GM21723 (cell line): ENCODE data around the gene PCSK5.
"Not testable (repeated sequence)": the region's sequence is repeated elsewhere in the genome, so short reads cannot be mapped to it uniquely, and the experiment has no call there.

ENCODE experiments used
- ATAC-seq: cut with Tn5 transposase; IDR thresholded peaks from one replicate; pipeline ENCODE4 v1.9.1; 2021; ENCODE audit warnings: mild to moderate bottlenecking, moderate library complexity; ENCODE audit not compliant: unreplicated experiment

PCSK5 gene

DNA sequence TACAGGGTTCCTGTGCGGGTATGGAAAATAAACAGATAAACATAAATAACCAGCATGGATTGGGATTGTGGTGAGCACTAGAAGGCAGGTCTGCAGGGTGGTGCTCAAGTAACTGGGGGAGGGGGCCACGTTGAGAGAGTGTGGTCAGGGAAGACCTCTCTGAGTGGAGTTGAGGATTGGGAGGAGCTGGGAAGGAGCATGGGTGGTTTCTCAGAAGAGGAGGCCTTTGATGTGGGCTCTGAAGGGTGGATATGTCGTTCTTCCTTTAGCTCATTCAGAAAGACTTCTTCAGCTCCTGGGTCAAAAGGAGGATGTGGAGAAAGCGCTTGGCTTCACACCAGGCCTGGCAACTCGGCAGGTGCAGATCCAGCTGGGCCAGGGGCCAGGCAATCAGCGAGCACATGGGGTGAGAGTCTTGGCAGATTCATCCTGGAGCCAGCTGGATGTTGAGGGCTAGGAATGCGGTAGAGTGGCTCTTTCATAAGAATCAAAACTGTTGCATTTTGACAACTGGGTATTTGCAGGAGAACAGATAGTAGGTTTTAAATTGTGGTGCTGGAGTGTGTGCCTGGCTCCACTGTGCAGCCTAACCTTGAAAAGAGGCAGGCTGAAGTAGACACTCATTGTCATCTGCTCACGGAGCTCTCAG, 71.7 kb downstream of the PCSK5 start:
- ATAC-seq: no peak

DNA sequence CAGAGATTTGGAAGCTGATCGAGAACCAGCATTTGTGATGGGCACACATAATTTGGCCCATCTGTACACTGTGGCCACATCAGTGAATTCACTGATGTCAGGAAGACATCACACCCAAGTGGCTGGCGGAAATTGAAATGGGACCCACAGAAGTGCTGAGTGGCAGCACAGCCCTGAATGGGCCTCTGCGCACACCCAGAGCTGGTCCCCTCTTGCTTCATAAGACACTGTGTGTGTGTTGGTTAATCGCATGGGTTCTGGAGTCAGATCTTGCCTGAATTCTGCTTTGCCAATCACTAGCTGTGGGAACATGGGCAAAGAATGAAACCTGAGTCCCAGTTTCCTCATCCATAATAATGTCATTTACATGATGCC, 72.2 kb downstream of the PCSK5 start:
- ATAC-seq: no peak

DNA sequence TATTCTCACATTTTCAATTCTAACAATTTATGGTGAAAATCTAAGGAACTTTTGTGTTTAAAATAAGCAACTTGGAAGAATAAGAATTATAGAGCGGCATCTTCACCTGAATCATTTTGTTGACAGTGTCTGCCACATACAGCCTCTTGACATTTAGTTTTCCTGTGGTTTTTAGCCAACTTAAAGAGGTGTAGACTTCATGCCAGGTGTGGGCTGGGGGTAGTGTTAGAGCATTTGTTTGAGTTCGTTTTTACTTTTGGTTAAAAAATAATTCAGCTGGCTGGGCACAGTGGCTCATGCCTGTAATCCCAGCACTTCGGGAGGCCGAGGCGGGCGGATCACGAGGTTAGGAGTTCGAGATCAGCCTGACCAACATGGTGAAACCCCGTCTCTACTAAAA, 72.8 kb downstream of the PCSK5 start:
- not testable (repeated sequence) for ATAC-seq

- ATAC-seq: no peak
Measured at GRCh38 chr9:75964427-75964826, 74.0 kb downstream of the PCSK5 start.

DNA sequence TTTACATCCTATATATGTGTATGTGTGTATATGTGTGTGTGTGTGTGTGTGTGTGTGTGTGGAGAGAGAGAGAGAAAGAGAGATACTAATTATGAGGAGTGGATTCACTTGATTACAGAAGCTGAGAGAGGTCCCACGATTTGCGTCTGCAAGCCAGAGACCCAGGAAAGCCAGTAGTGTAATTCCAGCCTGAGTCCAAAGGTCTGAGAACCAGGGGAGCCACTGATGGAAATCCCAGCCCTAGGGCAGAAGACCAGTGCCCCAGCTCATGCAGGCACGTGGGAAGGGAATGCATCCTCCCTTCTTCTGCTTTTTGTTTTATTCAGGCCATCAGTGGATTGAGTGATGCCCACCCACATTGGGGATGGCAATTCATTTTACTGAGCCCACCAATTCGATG, 74.8 kb downstream of the PCSK5 start:
- ATAC-seq: no peak

DNA sequence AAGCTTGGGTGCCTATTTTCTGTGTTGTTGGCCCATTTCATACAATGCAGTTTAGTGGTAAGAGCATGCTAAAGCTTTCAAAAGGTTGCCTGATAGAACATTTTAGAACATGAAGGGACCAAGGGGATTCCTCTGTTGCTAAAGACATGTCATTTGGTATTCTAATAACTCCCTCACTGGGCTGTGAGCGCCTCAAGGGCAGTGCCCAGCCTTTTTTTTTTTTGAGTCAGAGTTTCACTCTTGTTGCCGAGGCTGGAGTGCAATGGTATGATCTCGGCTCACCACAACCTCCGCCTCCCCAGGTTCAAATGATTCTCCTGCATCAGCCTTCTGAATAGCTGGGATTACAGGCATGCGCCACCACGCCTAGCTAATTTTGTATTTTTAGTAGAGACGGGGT, 77.1 kb downstream of the PCSK5 start:
- no peak for ATAC-seq

- no peak for ATAC-seq
Measured at GRCh38 chr9:75974016-75974766, 83.7 kb downstream of the PCSK5 start.

GRCh38 chr9:75975071-75975470, 84.6 kb downstream of the PCSK5 start:
- ATAC-seq: no peak

DNA sequence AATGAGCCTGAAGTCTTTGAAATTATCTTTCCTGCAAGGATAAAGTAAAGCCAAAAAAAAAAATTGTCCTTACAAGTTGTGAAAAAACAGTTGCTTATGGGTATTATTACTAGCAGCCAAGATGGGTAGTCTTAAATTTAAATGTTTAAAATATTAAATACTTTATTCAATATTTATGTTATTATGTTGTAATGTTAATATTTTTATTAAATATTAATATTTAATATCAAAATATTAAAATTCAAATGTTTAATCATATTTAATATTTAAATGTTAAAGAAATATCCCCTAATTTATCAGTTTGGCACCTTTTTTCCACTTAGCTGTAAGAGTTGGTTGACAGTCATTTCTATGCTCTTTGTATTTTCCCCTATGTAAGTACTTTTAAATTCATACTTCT, 86.1 kb downstream of the PCSK5 start:
- no peak for ATAC-seq

DNA sequence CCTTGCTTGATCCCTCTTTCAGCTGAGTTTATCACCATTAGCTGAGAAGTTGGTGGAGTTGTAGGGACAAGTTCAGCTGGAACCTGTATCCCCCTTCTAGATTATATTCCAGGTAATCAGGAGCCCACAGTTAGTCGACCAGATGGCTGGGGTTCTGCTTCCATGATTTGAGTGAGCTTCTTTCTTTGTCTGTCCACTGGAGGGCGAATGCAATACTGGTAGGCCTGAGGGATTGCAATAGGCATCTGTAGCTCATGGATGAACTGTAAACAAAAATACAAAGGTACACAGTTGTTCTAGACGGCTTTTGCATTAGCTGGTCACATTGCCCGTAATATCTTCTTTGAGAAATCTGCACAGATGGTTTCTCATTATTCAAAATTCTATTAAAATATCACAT, 88.9 kb downstream of the PCSK5 start:
- ATAC-seq: no peak

DNA sequence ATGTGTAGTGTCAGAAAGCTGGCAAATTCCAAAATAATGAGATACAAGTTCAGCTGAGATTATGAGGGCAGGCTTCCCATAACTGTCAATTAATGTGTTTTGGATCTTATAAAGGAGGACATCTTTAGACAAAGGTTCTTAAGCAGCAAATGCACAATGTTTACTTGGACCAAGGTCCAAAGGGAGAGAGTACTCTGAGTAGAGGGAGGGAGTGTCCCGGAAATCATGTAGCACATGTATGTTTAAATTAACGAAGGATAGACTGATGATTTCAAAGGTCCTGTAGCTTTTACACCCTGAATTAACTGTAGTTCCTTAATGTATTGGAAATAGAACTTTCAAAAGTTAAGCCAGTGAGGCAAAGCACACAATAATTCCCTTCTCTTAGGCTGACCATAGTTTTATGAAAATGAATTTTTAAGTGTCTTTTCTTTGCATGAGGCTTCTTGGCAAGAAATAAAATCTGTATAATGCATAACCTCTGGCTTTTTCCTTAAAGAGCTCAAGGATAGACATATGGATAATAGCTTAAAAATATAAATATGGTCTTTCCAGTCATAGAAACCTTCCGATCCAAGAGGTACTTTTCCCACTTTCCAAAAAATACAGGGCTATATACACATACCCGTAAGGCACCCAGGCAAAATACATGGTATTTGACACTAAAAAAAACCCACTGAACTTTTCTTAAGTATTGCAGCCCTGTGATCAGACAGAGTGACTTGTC, 93.0 kb downstream of the PCSK5 start:
- ATAC-seq: no peak

DNA sequence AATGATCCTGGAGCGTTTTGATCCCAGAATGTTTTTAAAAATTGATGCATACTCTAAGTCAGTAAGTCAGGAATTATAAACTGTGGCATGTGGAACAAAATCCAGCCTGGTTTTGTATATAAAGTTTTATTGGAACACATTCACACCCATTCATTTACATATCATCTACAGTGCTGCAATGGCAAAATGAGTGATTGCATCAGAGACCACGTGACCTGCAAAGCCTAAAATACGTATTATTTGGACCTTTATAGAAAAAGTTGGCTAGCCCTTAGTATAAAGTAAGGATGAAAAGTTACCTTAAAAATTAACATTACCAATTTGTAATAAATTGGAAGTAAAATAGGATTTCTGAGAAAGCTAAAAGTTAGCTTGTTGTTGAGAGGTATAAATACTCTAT, 95.0 kb downstream of the PCSK5 start:
- ATAC-seq: no peak

- ATAC-seq: no peak
Measured at GRCh38 chr9:75988663-75989062, 98.2 kb downstream of the PCSK5 start.

DNA sequence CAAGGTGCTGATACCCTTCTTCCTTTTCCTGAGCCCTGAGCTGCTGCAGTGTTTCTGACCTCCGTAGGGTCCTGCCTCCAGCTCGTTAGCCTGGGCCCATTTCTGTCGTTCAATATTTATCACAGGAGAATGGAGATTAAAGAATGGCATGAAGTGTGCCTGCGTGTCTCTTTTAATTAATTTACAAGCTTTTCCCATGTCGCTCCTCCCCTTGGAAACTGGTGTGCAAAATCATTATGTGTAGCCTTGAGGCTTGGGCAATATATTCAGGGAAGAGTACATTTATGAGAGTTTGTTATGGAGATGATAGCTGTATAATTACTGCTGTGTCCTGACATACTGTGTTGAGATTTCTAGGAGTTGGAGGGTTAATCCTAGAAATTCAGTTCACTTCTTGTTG, 99.7 kb downstream of the PCSK5 start:
- ATAC-seq: no peak

DNA sequence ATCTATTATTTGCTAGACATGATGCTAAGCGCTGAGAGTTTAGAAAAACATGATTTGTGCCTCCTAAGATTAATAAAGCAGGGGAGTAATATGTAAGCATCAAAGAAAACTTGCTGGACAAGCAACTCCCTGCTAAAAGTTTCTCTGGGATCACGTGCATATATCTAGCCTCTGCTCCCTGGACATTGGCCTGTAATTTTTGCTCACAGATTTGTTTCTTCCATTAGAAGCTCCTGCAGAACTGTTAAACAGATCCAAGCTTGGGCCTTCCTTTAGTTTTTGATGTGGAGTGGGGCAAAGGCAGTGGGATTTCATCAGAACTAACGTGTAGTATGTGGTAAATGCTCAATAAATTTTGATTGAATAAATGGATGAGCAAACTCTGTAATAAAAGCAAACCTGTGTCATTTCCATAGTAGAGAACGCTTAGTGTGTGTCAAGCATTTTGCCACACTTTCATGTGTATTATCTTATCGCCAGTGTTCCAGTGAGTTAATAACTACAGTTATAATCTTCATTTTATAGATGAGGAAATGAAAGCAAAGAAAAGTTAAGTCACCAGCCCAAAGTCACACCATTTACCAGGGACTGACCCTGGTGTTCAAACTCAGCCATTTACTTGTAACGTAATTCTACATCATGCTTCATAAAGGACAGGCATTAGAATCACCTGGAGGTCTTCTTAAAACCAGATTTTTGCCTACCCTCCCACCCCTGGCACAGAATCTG, 100.3 kb downstream of the PCSK5 start:
- ATAC-seq: no peak

GRCh38 chr9:75992482-75993206, 102.2 kb downstream of the PCSK5 start:
- ATAC-seq: no peak

DNA sequence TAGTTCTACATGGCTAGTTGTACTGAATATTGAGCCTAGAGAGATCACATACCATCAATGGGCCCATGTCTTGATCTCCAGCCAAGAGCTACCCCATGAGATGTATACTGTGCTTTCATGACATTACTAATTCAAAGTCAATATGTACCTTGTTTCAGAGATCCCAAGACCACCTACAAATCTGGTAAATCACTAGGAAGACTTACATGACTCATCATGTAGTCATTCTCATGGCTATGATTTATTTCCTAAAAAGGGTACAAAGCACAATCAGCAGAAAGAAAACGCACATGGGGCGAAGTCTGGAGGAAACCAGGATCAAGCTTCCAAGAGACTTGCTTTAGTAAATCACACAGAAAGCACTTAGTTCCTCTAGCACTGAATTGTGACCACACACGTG, 103.0 kb downstream of the PCSK5 start:
- no peak for ATAC-seq

- ATAC-seq: no peak
Measured at GRCh38 chr9:75995066-75995465, 104.6 kb downstream of the PCSK5 start.

GRCh38 chr9:75996726-75997125, 106.3 kb downstream of the PCSK5 start:
- ATAC-seq: no peak

- ATAC-seq: no peak
Measured at GRCh38 chr9:75997206-75997605, 106.7 kb downstream of the PCSK5 start.
